ENCODE results near the gene BCAS3.

BCAS3 gene

DNA sequence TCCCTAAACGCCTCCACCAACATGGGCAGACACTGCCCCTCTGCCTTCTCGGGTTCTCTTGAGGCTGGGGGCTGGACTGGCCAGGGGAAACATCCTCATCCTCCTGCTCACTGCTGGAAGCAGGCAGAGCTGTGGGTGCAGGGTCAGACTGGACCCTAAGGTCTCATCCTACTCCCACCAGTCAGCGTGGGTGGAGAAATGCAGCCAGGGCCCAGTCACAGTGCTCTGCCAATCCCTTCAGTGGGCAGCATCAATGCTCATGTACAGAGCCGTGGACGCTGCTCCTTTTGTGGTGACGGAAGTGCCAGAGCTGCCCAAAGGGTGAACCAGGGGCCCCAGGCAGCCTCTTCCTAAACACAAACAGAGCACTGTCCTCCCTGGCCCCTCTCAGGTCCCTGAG lies 708.6 kb downstream of the BCAS3 start:
- DNase-seq (ENCODE audit: low read depth), result no peak

DNA sequence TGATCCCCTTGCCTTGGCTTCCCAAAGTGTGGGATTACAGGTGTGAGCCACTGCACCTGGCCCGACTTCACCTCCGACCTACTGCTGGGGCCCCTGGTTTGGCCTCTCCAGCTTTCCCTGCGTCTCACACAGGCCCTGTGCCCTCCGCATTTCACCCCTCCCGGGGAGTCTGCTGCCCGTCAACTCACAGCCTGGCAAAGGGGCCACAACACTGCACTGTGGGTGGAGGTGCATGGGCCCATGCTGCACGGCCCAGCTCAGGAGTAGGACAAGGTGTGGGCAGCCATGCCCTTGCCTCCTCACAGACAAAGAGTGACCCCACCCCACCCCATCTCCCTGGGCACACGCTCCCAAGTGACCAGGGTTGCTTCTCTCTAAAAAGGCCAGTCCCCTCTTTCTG lies 709.4 kb downstream of the BCAS3 start:
- DNase-seq (ENCODE audit: low read depth), result no peak

DNA sequence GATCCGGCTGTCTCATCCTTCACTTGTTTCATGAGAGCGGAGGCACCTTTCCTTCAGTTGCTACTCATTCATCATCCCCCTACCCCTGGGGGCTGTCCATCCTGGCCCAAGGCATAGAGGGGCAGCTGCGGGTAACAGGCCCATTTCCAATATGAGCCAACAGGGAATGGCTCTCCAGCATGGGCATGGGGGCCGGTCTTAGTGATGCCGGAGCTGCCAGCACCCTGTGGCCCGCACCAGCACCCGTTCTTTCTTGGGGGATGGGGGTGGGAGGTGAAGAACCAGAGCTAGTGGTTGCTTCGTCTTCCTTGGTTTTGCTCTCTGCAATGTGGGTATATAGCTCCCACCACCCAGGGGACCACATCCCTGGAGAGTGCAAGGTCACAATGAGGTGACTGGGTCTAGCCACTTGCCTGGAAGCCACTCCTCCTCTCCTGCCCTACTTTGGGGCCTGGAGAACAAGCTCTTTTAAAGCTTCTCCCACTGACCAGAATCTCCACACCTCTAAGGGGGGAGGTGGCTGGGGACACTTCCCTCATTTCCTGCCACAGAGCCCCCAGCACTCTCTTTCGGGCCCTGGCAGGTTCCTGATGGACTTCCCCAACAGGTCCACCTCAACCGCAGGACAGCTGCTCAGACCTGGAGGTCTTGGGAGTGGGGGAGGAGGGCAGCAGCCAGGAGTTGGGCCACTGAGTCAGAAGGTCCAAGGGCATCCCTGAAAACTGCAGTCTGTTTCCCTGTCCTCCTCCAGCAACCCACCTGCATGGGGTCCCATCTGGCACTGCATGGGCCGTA lies 710.1 kb downstream of the BCAS3 start:
- no peak for DNase-seq (ENCODE audit: low read depth)

DNA sequence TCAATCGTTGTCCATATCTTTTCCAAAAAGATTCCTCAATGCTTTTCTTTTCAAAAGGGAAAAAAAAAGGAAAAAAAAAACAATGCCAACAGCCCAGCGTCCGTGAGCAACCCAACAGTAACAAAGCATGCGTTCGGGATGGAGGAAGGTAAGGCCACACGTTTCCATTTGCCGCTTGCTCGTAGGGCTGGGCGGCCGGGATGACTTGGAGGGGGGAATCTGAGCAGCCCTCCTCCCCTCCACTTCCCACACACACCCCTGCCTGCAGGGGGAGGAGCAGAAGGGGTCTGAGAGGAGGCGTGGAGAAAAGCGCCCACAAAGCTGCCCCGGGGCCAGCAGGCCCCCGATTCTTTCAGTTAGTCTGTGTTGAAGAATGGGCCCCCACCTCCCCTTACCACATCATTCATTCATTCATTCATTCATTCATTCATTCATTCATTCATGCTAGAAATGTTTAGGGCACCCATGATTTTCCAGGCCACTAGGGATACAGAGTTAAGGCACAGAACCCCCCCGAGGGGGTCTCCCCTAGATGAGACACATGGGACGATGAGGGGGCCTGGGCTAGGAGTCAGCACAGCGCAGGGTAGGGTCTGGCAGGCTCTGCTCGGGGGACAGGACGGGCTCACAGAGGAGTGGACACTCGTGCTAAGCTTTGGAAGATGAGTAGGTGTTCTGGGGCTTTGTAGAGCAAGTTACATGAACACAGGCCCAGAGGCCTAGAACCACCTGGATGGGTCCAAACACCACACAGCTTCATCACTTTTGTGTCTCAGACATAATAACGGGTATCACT lies 711.1 kb downstream of the BCAS3 start:
- no peak for DNase-seq (ENCODE audit: low read depth)

DNA sequence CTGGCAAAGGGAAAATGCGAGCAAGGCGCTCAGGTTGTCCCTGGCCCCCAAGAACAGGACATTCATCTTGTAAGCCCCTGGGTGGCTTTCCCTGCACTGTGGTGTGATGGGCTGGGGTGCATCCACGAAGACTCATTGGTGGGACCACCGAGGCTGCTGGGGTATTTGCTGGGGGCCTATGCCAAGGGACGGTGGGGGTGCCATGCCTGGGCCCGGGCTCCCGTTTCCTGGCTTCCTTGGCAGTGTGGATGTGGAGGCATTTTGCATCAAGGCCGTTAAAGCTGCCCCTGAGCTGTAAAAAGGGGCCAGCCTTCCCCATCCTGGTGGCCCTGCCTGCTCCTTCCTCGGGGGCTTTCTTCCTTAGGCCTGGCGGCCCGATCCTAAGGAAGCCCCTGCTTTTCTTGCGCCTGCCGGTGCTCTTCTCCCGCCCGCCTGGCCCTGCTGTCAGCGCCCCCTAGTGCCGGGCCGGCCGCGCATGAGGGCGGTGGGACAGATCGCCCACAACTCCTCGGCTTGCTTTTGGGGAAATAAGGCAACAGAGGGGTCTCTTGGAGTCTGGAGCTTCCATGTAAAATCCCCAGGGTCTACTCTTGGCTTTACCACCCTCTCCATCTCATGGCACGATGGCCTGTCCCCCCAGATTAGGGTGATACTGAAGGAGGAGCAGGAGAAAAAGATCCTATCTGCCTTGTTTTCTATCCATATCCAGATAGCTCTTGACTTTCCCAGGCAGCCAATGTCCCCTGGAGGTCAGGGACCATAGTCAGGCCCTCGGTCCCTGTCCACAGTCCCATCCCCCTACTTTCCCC lies 712.2 kb downstream of the BCAS3 start:
- DNase-seq (ENCODE audit: low read depth), result no peak

DNA sequence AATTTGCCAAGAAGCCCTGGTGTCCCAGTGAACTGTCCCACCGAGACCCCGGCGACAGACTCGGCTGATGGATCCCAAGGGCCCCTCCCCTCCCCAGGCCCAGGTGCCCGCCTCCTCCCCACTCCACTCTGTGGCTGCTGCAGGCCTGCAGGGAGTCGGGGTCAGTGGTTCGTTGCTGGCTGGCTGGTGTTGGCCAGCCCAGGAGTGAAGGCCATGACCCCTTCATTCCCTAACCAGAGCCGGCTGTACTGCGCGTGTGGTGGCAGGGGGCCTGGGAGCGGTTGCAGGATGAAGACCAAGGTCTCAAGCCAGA lies 712.8 kb downstream of the BCAS3 start:
- DNase-seq (ENCODE audit: low read depth), result no peak

DNA sequence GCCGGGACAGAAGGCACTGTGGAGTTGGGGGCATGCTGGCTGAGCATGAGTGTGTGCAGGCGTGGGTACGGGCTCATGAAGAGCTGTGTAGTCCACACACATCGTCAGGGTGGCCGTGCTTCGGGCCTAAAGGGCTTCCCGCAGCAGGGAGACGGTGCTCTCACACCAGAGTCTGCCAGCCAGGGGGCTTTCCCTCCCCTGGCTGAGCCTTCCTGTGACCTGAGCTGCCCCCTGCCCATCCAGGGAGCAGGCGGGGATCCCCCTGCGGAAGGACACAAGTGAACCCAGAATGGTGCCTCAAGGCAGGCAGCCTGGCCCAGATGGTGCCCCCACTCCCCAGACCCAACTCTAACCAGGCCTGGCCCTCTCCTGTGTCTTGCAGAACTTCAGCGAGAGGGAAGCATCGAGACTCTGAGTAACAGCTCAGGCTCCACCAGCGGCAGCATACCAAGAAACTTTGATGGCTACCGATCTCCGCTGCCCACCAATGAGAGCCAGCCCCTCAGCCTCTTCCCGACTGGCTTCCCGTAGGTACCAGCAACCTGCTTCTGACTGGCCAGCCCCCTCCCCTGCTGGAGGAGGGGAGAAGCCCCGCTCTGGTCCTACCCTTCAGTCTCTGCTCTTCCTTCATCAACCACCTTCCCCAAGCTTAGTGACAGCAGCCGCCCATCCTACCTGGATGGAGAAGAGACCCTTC lies 714.1 kb downstream of the BCAS3 start:
- no peak for DNase-seq (ENCODE audit: low read depth)

DNA sequence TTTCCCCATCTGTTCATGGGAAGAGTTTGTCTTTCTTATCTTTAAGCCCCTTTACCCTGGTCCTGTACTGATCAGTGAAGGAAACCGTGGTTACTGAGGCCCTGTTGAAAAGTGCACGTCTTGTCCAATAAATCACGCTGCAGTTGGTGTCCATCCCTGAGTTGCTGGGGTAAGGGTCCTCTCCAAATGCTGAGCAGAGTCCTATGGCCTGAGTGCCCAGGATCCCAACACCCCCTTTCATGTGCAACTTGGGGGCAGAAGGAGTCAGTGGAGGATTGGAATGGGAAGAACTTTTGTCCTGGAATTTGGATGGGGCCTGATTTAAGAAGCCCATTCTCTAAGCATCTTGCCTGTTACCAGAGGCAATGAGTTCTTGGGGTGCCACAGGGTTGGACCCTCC lies 715.0 kb downstream of the BCAS3 start:
- DNase-seq (ENCODE audit: low read depth), result no peak

DNA sequence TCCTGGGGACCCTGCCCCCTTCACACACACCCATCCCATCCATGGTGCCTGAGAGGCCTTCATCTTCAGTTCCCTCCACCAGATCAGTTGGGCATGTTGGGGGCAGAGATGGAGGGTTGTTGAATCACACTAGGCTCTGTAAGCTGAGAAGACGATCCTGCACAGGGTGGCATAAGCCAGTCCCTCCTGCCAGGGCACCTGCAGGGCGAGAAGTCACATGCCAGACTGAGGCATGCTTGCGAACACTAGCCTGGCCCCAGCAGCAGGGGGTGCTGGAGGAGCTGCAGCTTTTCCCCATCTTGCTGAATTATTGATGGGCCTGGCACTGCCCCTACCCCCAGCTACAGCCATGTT lies 715.9 kb downstream of the BCAS3 start:
- no peak for DNase-seq (ENCODE audit: low read depth)

DNA sequence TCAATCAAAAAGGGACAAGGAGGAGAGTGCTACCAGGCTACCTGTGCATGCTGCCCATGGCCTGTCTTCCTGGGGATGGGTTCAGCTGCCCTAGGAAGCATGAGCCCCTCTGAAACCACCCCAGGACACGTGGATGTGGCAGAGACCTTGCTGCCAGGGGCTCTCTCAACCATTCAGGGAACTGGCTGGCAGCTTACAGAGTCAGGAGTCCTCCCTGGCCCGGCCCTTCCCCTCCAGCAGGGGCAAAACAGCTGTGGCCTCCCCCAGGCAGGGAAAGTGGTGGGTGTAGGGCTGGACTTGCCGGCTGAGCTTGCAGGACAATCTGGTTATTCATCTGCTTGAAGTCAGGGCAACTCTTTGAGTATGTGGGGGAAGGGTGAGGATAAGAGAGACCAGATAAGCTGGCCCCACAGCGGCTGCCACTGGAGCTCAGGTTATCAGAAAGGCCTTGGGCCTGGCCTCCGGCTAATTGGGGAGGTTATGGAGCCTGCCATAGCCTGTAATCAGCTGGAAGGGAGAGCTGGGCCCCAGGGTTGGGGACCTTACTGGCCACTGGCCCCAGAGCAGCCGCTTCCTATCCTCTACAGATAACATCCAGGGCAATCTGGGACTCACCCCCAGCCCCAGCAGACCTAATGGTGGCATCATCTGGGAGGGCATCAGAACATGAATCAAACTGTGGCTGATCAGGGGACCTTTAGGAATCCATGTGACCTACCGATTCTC lies 716.4 kb downstream of the BCAS3 start:
- no peak for DNase-seq (ENCODE audit: low read depth)

DNA sequence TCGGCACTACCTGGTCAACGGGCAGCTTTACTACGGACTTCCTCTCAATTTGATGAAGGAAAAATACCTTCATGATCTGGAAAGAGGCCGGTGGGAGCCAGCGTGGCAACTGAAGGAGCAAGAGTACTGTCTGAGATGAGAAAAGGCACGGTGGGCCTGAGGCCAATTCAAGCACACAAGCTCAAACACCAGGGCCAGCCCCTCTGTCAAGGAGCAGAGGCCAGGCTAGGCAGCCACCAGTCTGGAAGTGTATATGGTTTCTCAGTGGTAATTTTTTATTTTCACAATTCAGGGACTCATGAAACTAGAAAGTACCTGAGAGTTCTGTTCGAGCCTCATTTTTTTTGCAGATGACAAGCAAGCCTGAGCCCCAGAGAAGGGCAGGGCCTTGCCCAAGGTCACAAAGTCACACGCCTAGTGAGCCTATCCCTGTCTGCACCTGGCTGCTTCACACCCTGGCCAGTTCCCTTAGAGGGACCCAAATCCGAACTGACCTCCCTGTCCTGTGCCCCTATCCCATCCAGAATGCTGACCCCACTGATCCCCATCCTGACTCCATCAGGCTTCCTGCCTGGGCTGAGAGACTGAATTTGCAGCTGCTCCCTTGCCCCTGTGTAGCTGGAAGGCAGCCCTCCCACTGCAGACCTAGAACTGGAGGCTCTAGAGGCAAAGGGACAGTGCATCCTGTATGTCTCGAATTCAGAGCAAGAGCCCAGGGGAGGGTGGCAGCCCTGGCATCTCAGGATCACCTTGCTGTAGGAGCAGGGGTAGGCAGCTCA lies 717.2 kb downstream of the BCAS3 start:
- DNase-seq (ENCODE audit: low read depth), result no peak

DNA sequence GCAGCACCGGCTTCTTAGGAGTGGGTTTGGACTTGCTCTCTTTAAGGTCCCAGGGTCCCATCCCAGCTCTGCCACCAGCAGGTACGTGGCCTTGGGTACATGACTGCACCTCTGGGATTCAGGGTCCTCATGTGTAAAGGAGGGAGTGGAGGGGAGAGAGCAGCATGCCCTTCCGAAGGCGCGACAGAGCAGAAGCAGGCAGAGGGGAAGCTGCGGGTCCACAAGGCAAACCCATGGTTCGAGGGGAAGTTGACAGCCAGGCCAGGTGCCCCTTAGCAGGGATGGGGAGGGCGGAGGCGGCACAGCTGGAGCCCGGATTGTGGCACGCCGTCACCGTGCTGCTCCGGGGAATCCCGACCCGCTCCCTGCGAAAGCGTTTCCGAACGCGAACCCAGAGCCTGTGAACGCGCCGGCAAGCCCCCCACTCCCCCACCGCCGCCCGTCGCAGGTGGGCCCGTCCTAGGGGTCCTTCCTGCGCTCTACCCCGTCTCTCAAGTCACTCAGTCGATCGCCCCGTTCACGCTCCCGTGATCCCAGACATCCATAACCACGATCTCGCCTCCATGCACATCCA lies 717.8 kb downstream of the BCAS3 start:
- DNase-seq (ENCODE audit: low read depth), result no peak

DNA sequence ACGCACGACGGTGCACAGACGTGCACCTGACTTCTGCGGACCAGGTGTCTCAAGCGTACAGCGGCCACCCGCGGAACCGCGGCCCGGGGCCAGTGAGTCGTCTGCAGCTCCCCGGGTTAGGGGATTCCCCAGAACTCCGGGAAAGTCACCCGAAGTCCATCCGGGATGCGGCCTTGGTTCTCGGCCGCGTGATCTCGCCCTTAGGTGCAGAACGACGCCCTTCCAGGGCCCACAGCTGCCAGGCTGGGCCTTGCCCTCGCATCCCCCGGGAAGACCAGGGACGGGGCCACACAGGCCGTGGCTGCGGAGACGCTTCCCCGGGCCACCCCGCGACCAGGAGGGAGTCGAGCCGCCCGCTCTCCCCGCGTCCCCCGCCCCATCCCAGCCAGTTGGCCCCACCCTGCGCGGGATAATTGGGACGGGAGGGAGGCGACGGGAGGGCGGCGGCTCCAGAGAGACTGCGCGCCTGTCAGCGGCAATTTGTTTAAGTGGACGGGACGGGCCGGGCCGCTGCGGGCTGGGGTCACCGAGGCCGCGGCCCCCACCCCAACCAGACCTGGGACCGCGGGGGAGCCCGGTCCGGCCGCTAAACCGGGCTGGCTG lies 718.4 kb downstream of the BCAS3 start:
- DNase-seq (ENCODE audit: low read depth), result no peak

DNA sequence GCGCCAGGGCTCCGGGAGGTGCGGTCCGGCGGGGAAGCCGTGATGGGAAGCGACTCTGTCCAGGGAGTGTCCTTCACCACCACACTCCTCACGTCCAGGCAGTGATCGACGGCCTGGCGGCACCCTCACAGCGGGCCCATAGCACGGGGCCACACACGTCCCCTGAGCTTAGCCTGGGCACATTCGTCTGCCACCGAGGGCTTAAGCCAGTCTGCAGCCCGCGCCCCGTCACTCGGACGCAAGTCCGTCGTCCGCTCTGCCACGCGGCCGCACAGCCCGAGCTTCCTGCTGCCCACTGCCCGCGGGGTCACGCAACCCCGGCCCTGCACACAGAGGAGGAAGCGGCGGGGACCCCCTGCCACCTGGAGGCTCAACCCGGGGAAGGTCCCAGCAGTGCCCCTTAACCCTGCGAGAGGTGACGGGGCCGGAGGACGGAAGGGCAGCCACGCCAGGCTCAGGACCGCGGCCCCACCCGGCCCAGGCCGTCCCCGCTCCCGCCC lies 719.0 kb downstream of the BCAS3 start:
- DNase-seq (ENCODE audit: low read depth), result no peak

DNA sequence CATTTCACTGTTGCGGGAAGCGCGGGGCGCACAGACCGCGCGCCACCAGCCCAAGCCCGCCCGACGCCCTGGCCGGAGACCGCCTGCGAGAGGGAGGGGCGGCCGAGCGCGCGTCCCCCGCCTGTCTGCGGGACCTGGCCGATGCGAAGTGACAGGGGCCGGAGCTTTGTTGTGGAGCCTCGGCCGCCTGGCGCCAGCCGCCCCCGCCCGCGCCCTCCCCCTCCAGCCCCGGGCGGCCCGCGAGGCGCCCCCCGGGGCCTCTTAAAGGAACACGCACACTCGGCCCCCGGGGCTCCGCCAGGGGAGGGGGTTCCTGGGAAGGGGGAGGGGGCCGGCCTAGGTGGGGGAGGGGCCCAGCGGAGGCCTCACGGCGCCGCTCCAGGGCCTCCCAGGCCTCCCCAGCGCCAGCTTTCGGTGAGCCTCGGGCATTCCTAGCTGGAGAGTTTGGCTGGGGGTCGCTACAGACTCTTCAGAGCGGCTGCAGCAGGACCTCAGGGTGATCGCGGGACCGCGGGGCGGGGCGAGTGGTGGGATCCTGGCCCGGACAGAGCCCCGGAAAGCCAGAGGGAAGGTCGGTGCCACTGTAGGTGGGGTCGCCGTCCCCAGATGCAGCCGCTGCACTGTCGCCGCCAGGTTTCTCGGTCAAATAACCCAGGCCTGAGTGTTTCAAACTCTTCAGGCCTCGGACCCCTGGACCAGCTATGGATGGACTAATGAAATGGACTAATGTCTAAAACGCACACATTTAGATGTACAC lies 719.6 kb downstream of the BCAS3 start:
- DNase-seq (ENCODE audit: low read depth), result no peak

DNA sequence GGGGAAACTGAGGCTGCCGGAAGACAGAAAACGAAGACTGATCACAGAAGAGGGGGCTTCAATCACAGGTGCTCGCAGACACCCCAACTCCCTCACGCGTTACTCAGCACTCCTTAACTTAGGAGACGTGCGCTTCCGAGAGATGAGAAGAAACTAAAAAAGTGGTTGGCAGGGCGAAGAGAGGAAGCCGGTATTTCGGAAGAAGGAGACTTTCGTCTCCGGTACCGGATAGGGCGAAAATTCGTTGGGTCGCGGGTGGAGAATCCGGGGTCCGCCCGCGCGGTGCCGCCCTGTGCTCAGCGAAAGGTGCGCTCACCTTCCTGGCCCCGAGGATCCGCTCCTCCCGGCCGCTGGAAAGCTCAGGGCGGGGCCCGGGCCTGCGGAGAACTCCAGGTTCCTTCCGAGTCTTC lies 721.1 kb downstream of the BCAS3 start:
- DNase-seq (ENCODE audit: low read depth), result no peak

DNA sequence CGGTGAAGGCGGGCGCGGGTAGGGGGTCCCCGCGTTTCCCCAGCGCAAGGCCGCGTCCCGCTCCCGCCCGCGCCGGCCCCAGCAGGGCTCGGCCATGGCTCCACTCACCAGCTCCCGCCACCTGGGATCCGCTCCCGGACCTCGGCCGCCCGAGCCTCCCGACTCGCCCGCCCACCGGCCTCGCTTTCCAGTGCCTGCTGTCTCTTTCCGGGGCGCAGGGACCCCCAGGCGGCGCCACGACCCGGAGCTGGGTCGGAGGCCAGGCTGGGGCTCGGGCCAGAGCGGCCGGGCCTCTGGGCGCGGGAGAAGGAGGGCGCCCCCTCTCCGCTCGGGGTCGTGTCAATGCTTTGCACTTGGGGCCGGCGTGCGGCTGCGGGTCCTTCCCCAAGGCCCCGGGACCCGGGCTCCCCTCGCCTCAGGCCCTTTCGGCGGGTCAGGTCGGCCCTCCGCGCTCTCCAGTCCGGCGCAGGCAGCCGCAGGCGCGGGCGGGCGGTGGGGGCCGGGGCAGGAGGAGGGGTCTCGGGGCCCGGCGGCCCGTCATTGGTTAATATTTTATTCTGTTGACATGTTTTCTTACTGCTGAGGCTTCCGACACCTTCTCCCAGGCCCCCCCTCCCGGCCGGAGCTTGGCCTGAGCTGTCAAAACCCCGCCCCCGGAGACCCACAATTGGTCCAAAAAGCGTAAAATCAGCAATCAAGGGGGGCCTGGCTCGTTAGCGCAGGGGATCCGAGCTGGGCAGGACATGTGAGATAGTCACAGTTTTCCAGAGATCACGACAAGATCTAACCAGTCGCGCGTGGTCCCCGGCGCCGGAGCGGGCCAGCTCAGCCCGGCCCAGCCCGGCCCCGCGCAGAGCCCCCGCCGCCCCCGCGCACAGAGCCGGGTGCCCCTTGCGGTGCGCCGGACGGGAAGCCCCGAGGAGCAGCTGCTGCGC lies 721.7 kb downstream of the BCAS3 start, which contains the start of gene TBX2:
Gene TBX2, plus strand, starts transcription at position 713 of the 935 bp plus-strand sequence. CDS start 334 bp downstream, outside the sequence.
- no peak for DNase-seq (ENCODE audit: low read depth)
